Measurements from ENCODE around the gene ATP1A3.

Gene ATP1A3

DNA sequence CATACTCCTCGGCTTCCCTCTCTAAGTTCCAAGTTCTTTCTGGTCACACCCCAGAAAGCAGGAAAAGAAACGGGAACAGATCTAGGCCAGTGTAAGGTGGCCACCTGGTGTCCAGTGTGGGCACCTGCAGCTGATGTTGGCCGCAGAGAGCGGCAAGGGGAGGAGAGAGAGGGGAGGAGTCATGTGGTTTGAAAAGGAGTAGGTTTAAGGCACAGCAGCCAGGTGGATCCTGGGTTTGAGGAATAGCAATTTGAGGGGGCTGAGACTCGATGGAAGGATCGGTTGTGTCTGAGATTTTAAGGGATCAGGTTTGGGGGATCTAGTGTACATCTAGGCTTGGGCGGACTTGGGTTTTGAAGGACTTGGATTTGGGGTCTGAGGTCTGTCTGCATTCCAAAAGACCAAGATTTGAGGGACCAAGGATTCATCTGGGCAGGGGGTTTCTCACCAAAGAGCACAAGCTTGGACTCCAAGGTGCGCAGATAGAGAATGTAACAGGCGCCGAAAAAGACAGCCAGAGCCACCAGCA, 36.1 kb downstream of the ATP1A3 start:
- H2AFZ ChIP-seq (ENCODE audit: low read depth, low read length) = no peak overlapping the region
- H2BK15ac ChIP-seq (ENCODE audit: low read depth, poor library complexity, severe bottlenecking) = no peak overlapping the region
- no peak overlapping the region for H2BK12ac ChIP-seq (ENCODE audit: low read length in 2 of 2)
- no peak overlapping the region for H2BK120ac ChIP-seq (ENCODE audit: low read depth, low read length)
- H2AK5ac ChIP-seq (ENCODE audit: low read length, severe bottlenecking) = no peak overlapping the region
- peak overlapping the region; percentile 99 for H3K9ac ChIP-seq (ENCODE audit: low read length)
- H3K14ac ChIP-seq (ENCODE audit: low read length in 2 of 2) = no peak overlapping the region
- peak overlapping the region; percentile 89 to 93 for H3K4me3 ChIP-seq (ENCODE audit: insufficient read depth in 1 of 2, low read depth in 1 of 2, low read length in 2 of 2)
- peak overlapping the region; percentile 50 for H4K8ac ChIP-seq (ENCODE audit: low read length)
- H4K91ac ChIP-seq (ENCODE audit: low read length) = no peak overlapping the region
- DNase-seq = peak; percentile 89
- no peak overlapping the region for H2BK5ac ChIP-seq (ENCODE audit: low read depth, low read length, poor library complexity, severe bottlenecking)
- peak overlapping the region; percentile 16 to 83 for H3K18ac ChIP-seq (ENCODE audit: low read depth in 1 of 2, low read length in 2 of 2)
- peak overlapping the region in 1 of 2 experiments; percentile 54 for H3K4ac ChIP-seq (ENCODE audit: low read depth in 1 of 2, low read length in 2 of 2)
- no peaks in the 10 kb centered on the region for H3K9me3 ChIP-seq (ENCODE audit: control insufficient read depth, low read length)
- H3K79me1 ChIP-seq (replicated peaks; ENCODE audit: low read length, poor library complexity, severe bottlenecking) = peaks cover 21% of the 10 kb centered on the region
- WGBS = 14% methylated on average over 10 of the region's 10 CpGs
- H3K4me1 ChIP-seq (ENCODE audit: control insufficient read depth, insufficient read depth, low read depth, low read length) = peaks cover 15% of the 10 kb centered on the region
- H3K27ac ChIP-seq (ENCODE audit: low read length, poor library complexity, severe bottlenecking) = peak overlapping the region; percentile 52
- peaks cover 23 to 29% of the 10 kb centered on the region in 2 experiments for H3K36me3 ChIP-seq (ENCODE audit: control insufficient read depth in 1 of 2, insufficient read depth in 2 of 2, low read depth in 1 of 2, low read length in 2 of 2)
- peak overlapping the region; percentile 90 for H3K4me2 ChIP-seq (ENCODE audit: low read length, poor library complexity, severe bottlenecking)
- H3K27me3 ChIP-seq (ENCODE audit: control insufficient read depth in 1 of 2, insufficient read depth in 1 of 2, low read length in 2 of 2) = no peaks in the 10 kb centered on the region
- H3K23ac ChIP-seq (ENCODE audit: low read length in 2 of 2) = no peak overlapping the region

DNA sequence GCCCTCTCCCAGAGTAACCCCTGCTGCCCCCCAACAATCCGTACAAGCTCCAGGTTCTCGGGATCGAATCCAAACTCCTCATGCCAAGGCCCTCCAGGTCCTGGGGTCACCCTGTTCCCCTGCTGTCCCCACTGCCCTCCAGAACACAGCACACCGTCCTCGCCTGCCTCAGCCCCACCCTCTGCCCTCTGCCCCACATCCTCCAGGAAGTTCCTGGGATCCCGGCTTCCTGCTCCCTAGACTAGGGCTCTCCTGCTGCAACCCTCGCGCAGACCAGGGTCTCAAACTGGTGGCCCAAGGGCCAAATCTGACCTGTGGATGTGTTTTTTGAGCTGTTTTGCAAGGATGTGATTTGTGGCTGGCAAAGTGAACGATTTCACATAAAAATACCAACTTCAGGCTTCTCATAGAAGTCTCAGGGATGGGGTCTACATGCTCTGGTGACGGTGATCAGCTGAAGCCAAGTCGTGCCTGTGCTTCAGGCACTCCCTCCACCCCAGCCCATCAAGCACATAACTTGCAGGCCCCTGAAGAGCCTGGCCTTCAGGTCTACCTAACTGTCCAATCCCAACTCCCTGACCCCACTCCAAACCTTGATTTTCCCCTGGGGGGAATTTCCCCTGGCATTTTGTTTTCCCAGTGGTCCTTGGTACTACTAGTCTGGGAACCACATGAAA, 36.7 kb downstream of the ATP1A3 start:
- WGBS = 80% methylated on average over 8 of the region's 11 CpGs
- Histone ChIP-seq H3K4me1 (ENCODE audit: control insufficient read depth, insufficient read depth, low read depth, low read length) (peaks cover 15% of the 10 kb centered on the region), H2AK5ac (ENCODE audit: low read length, severe bottlenecking) (peak overlapping the region; percentile 65)

DNA sequence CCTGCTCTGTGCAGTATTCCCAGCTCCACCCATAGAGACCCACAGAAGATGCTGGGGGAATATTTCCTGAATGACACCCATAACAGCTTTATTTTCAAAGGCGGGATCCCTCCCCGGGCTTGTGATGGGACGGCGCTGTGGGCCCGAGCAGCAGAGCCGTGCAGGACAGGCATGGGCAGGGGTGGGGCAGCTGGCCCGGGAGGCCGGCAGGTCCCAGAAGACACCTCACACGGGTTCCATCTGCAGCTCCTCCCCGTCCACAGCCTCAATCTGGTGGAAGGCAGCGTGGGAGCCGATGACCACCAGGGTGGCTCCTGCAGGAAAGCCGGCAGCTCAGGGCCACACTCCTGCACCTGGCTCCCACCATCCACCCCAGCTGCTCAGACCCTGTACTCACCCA, 37.4 kb downstream of the ATP1A3 start:
- Histone ChIP-seq H3K27ac (ENCODE audit: low read length, poor library complexity, severe bottlenecking) (no peak overlapping the region), H2BK12ac (ENCODE audit: low read length in 2 of 2) (no peak overlapping the region), H2BK15ac (ENCODE audit: low read depth, poor library complexity, severe bottlenecking) (no peak overlapping the region), H3K4me2 (ENCODE audit: low read length, poor library complexity, severe bottlenecking) (no peak overlapping the region), H2BK120ac (ENCODE audit: low read depth, low read length) (no peak overlapping the region), H2AK5ac (ENCODE audit: low read length, severe bottlenecking) (no peak overlapping the region), H3K23ac (ENCODE audit: low read length in 2 of 2) (no peak overlapping the region), H3K4me3 (ENCODE audit: insufficient read depth in 1 of 2, low read depth in 1 of 2, low read length in 2 of 2) (no peak overlapping the region), H3K9ac (ENCODE audit: low read length) (no peak overlapping the region), H3K79me1 (replicated peaks; ENCODE audit: low read length, poor library complexity, severe bottlenecking) (peaks cover 21% of the 10 kb centered on the region), H3K9me3 (ENCODE audit: control insufficient read depth, low read length) (no peaks in the 10 kb centered on the region), H3K36me3 (ENCODE audit: control insufficient read depth in 1 of 2, insufficient read depth in 2 of 2, low read depth in 1 of 2, low read length in 2 of 2) (peaks cover 23 to 29% of the 10 kb centered on the region in 2 experiments), H2BK5ac (ENCODE audit: low read depth, low read length, poor library complexity, severe bottlenecking) (no peak overlapping the region), H4K91ac (ENCODE audit: low read length) (no peak overlapping the region), H3K14ac (ENCODE audit: low read length in 2 of 2) (peak overlapping the region in 1 of 2 experiments; percentile 12), H2AFZ (ENCODE audit: low read depth, low read length) (no peak overlapping the region), H3K4ac (ENCODE audit: low read depth in 1 of 2, low read length in 2 of 2) (no peak overlapping the region), H4K8ac (ENCODE audit: low read length) (no peak overlapping the region), H3K27me3 (ENCODE audit: control insufficient read depth in 1 of 2, insufficient read depth in 1 of 2, low read length in 2 of 2) (no peaks in the 10 kb centered on the region), H3K4me1 (ENCODE audit: control insufficient read depth, insufficient read depth, low read depth, low read length) (peaks cover 16% of the 10 kb centered on the region), H3K18ac (ENCODE audit: low read depth in 1 of 2, low read length in 2 of 2) (peak overlapping the region in 1 of 2 experiments; percentile 21)
- WGBS = 96% methylated on average over 13 of the region's 13 CpGs
- no peak for DNase-seq

More for the DNA sequence above, 36.7 kb downstream of the ATP1A3 start:
- no peak overlapping the region for H3K23ac ChIP-seq (ENCODE audit: low read length in 2 of 2)
- no peak overlapping the region for H2BK15ac ChIP-seq (ENCODE audit: low read depth, poor library complexity, severe bottlenecking)
- H3K79me1 ChIP-seq (replicated peaks; ENCODE audit: low read length, poor library complexity, severe bottlenecking) = peaks cover 21% of the 10 kb centered on the region
- H3K4me2 ChIP-seq (ENCODE audit: low read length, poor library complexity, severe bottlenecking) = peak overlapping the region; percentile 47
- peak overlapping the region; percentile 99 for H3K9ac ChIP-seq (ENCODE audit: low read length)
- no peak for DNase-seq
- peak overlapping the region in 1 of 2 experiments; percentile 59 for H3K18ac ChIP-seq (ENCODE audit: low read depth in 1 of 2, low read length in 2 of 2)
- no peaks in the 10 kb centered on the region for H3K9me3 ChIP-seq (ENCODE audit: control insufficient read depth, low read length)
- H2BK5ac ChIP-seq (ENCODE audit: low read depth, low read length, poor library complexity, severe bottlenecking) = no peak overlapping the region
- no peaks in the 10 kb centered on the region for H3K27me3 ChIP-seq (ENCODE audit: control insufficient read depth in 1 of 2, insufficient read depth in 1 of 2, low read length in 2 of 2)
- H3K14ac ChIP-seq (ENCODE audit: low read length in 2 of 2) = no peak overlapping the region
- H3K36me3 ChIP-seq (ENCODE audit: control insufficient read depth in 1 of 2, insufficient read depth in 2 of 2, low read depth in 1 of 2, low read length in 2 of 2) = peaks cover 23 to 29% of the 10 kb centered on the region in 2 experiments
- no peak overlapping the region for H4K8ac ChIP-seq (ENCODE audit: low read length)
- no peak overlapping the region for H2BK120ac ChIP-seq (ENCODE audit: low read depth, low read length)
- H2BK12ac ChIP-seq (ENCODE audit: low read length in 2 of 2) = peak overlapping the region in 1 of 2 experiments; percentile 15
- no peak overlapping the region for H4K91ac ChIP-seq (ENCODE audit: low read length)
- H2AFZ ChIP-seq (ENCODE audit: low read depth, low read length) = no peak overlapping the region
- H3K4ac ChIP-seq (ENCODE audit: low read depth in 1 of 2, low read length in 2 of 2) = peak overlapping the region in 1 of 2 experiments; percentile 12
- H3K27ac ChIP-seq (ENCODE audit: low read length, poor library complexity, severe bottlenecking) = no peak overlapping the region
- H3K4me3 ChIP-seq (ENCODE audit: insufficient read depth in 1 of 2, low read depth in 1 of 2, low read length in 2 of 2) = no peak overlapping the region

DNA sequence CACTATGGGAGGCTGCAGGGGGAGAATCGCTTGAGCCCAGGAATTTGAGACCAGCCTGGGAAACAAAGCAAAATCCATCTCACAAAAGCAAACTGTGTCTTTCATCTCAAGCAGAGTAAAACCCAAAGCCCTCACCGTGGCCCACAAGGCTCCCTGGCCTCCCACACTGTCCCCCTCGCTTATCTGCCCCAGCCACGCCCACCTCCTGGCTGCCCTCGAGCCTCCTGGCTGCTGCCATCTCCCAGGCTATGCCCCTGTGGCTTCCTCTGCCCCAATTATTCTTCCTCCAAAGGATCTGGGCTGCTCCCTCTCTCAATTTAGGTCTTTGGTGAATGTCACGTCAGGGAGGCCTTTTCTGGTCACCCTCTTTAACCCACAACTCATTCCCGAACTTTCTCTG, 38.5 kb downstream of the ATP1A3 start:
- H3K4me1 ChIP-seq (ENCODE audit: control insufficient read depth, insufficient read depth, low read depth, low read length) = peaks cover 19% of the 10 kb centered on the region
- H2BK12ac ChIP-seq (ENCODE audit: low read length in 2 of 2) = no peak overlapping the region
- no peak overlapping the region for H3K4me3 ChIP-seq (ENCODE audit: insufficient read depth in 1 of 2, low read depth in 1 of 2, low read length in 2 of 2)
- peaks cover 23 to 29% of the 10 kb centered on the region in 2 experiments for H3K36me3 ChIP-seq (ENCODE audit: control insufficient read depth in 1 of 2, insufficient read depth in 2 of 2, low read depth in 1 of 2, low read length in 2 of 2)
- no peak overlapping the region for H2BK15ac ChIP-seq (ENCODE audit: low read depth, poor library complexity, severe bottlenecking)
- H3K14ac ChIP-seq (ENCODE audit: low read length in 2 of 2) = no peak overlapping the region
- no peak overlapping the region for H3K4me2 ChIP-seq (ENCODE audit: low read length, poor library complexity, severe bottlenecking)
- no peak overlapping the region for H2BK120ac ChIP-seq (ENCODE audit: low read depth, low read length)
- H2AFZ ChIP-seq (ENCODE audit: low read depth, low read length) = no peak overlapping the region
- WGBS = 87% methylated on average over 5 of the region's 7 CpGs
- H3K9me3 ChIP-seq (ENCODE audit: control insufficient read depth, low read length) = no peaks in the 10 kb centered on the region
- no peak for DNase-seq
- no peak overlapping the region for H2BK5ac ChIP-seq (ENCODE audit: low read depth, low read length, poor library complexity, severe bottlenecking)
- peak overlapping the region in 1 of 2 experiments; percentile 41 for H3K4ac ChIP-seq (ENCODE audit: low read depth in 1 of 2, low read length in 2 of 2)
- H3K27me3 ChIP-seq (ENCODE audit: control insufficient read depth in 1 of 2, insufficient read depth in 1 of 2, low read length in 2 of 2) = no peaks in the 10 kb centered on the region
- H2AK5ac ChIP-seq (ENCODE audit: low read length, severe bottlenecking) = no peak overlapping the region
- H3K27ac ChIP-seq (ENCODE audit: low read length, poor library complexity, severe bottlenecking) = no peak overlapping the region
- H3K9ac ChIP-seq (ENCODE audit: low read length) = no peak overlapping the region
- no peak overlapping the region for H4K91ac ChIP-seq (ENCODE audit: low read length)
- H3K18ac ChIP-seq (ENCODE audit: low read depth in 1 of 2, low read length in 2 of 2) = no peak overlapping the region
- H4K8ac ChIP-seq (ENCODE audit: low read length) = no peak overlapping the region
- peak overlapping the region in 1 of 2 experiments; percentile 56 for H3K23ac ChIP-seq (ENCODE audit: low read length in 2 of 2)
- H3K79me1 ChIP-seq (replicated peaks; ENCODE audit: low read length, poor library complexity, severe bottlenecking) = peaks cover 21% of the 10 kb centered on the region
